Lower lobe of right lung (tissue), 2 donors: Measurements from ENCODE around the gene RNF144A. TPM values are rescaled to one million over a fixed set of nuclear protein-coding genes. Genes with fewer than 3 reads are reported as not detected.
"Not testable (repeated sequence)": the region's sequence is repeated elsewhere in the genome, so short reads cannot be mapped to it uniquely, and the experiment has no call there.

Experiments used
- ATAC-seq, 2 donors: fragments of 200-7000 bp; cut with Tn5 transposase; one replicate each; pipeline ENCODE4 v1.9.1; 2020 to 2022; ENCODE audit warnings: mild to moderate bottlenecking in 2 of 2, moderate library complexity in 2 of 2
- DNase-seq: peaks from one replicate; pipeline ENCODE4 v3.0.0-alpha.2; 2020
- H3K27ac ChIP-seq: fragments of 200-600 bp; one replicate; pipeline ENCODE4 v1.8.0; 2022
- H3K27me3 ChIP-seq: fragments of 200-600 bp; one replicate; pipeline ENCODE4 v1.8.0; 2022; ENCODE audit warnings: low read depth
- H3K36me3 ChIP-seq: fragments of 200-600 bp; one replicate; pipeline ENCODE4 v1.8.0; 2022; ENCODE audit warnings: mild to moderate bottlenecking
- H3K4me1 ChIP-seq: fragments of 200-600 bp; one replicate; pipeline ENCODE4 v1.8.0; 2022
- H3K4me3 ChIP-seq: fragments of 200-600 bp; one replicate; pipeline ENCODE4 v1.8.0; 2022; ENCODE audit warnings: mild to moderate bottlenecking
- H3K9me3 ChIP-seq: fragments of 200-600 bp; one replicate; pipeline ENCODE4 v1.8.0; 2022
- intact Hi-C: fragments of 100-400 bp; cut with DNase I; formaldehyde crosslinking; loops from one replicate; pipeline ENCODE4 v1.11.0; 2022
- total RNA-seq: library from RNA; stranded (reverse); fragmentation: NEBNext Ultra II Directional; extraction: Animal tissue kit (Norgen Biotek cat#: 25700); gene quantifications from one replicate; pipeline ENCODE4 v1.2.1, GENCODE V29; 2021
- TF ChIP-seq, protein P1 (sequence below): fragments of 200-600 bp; IDR thresholded peaks from one replicate; pipeline ENCODE4 v1.8.0; 2022; ENCODE audit warnings: antibody characterized with exemption, mild to moderate bottlenecking
- donor health status: DM: no; HTN: yes; CAD: no; lungs with severe emphysema.

The RNF144A gene
- total RNA-seq, 1 donor from 2014 or later: 13.9 TPM

DNA sequence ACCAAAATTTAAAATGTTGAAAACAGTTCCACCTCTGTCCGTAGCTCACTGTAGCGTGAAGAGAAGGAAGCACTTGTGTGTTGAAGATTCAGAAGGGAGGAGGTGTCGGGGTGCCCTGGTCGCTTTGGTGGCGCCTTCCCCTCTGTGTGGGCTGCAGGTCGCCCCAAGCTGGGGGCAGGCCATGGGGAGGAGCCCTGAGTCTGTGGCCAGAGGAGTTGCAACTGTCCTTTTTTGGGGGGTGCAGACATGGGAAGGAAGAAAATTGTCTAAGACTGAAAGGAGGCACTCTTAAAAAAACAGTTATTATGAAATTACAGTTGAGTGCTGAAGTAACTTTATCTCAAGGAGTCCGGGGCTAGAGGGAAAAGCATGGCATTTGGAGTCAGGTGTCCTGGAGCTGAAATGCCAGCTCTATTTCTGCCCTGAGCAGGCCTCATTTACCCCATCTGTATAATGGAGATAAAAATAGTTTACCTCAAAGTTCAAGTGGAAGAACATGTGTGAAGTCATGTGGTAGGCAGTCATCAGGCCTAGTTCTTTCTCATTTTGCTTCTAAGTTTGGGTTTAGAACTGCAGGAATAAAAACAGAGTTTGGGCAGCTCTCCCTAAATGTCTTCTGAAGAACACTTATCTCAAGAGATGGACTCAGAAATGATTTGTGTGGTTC lies 82.1 kb downstream of the RNF144A start:
- Histone ChIP-seq H3K4me3 (no peak overlapping the region), H3K27ac (no peak overlapping the region), H3K36me3 (no peaks in the 10 kb centered on the region), H3K27me3 (no peaks in the 10 kb centered on the region), H3K4me1 (peaks cover under 1% of the 10 kb centered on the region), H3K9me3 (no peaks in the 10 kb centered on the region)
- ATAC-seq (no peak), DNase-seq (no peak)
- TF ChIP-seq, protein P1, sequence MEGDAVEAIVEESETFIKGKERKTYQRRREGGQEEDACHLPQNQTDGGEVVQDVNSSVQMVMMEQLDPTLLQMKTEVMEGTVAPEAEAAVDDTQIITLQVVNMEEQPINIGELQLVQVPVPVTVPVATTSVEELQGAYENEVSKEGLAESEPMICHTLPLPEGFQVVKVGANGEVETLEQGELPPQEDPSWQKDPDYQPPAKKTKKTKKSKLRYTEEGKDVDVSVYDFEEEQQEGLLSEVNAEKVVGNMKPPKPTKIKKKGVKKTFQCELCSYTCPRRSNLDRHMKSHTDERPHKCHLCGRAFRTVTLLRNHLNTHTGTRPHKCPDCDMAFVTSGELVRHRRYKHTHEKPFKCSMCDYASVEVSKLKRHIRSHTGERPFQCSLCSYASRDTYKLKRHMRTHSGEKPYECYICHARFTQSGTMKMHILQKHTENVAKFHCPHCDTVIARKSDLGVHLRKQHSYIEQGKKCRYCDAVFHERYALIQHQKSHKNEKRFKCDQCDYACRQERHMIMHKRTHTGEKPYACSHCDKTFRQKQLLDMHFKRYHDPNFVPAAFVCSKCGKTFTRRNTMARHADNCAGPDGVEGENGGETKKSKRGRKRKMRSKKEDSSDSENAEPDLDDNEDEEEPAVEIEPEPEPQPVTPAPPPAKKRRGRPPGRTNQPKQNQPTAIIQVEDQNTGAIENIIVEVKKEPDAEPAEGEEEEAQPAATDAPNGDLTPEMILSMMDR: no peak
- intact Hi-C loops: no loop called here

DNA sequence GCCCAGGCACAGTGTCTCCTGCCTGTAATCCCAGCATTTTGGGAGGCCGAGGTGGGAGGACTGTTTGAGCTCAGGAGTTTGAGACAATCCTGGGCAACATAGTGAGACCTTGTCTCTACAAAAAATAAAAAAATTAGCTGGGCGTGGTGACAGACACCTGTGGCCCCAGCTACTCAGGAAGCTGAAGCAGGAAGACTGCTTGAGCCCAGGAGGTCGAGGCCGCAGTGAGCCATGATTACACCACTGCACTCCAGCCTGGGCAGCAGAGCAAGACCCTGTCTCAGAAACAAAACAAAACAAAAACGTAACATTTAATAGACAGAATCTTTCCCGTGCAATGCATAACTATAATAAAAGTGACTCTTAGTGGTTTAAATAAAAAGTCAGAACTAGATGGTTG lies 84.2 kb downstream of the RNF144A start:
- intact Hi-C loops, ATAC-seq: not testable (repeated sequence)

DNA sequence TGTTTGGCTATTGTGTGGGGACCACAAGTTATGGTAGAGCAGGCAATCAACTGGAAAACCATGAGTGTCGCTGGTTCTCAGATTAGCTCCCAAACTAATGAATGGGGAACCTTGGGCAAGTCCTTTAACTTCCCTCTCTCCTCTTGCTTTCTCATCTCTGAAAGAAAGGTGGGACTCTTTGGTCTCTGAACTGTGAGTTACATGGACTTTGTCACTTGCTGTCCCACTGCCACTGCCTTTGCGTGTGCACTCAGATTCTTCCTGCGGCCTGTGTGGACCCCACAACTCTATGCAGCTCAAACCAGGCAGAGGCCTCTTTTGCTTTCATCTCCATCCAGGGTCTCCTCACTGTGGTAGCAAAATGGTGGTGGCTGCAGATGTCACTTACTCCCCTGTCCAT lies 86.7 kb downstream of the RNF144A start:
- H3K27ac ChIP-seq: no peak overlapping the region
- H3K9me3 ChIP-seq: no peaks in the 10 kb centered on the region
- H3K27me3 ChIP-seq: no peaks in the 10 kb centered on the region
- H3K4me3 ChIP-seq: no peak overlapping the region
- DNase-seq (no peak), ATAC-seq (no peak)
- TF ChIP-seq, protein P1: no peak
- H3K36me3 ChIP-seq: no peaks in the 10 kb centered on the region
- peaks cover 22% of the 10 kb centered on the region for H3K4me1 ChIP-seq
- intact Hi-C loops: no loop called here

More for the DNA sequence above, 84.2 kb downstream of the RNF144A start:
- not testable (repeated sequence) for H3K4me3 ChIP-seq, H3K36me3 ChIP-seq, DNase-seq, H3K27me3 ChIP-seq, H3K27ac ChIP-seq, H3K4me1 ChIP-seq, H3K9me3 ChIP-seq

DNA sequence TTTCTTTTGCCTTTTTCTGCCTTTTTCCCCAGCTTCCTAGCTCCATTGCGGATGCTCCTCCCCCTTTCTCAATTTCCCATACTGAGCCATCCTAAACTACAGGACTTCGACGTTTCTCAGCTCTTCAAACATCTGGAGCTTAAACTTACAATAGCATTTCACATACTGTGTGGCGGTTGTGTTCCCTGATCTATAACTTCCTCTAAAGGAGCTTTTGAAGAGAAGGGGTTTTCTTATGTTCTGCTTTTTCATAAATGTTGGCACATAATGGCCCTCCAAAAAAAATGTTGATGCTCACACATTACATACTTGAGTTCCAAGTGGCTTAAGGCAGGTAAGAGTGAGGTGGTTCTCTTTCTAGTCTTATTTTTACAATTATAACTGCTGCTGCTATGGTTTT lies 87.4 kb downstream of the RNF144A start:
- DNase-seq: no peak
- Histone ChIP-seq H3K4me1 (peaks cover 30% of the 10 kb centered on the region), H3K9me3 (no peaks in the 10 kb centered on the region), H3K36me3 (no peaks in the 10 kb centered on the region), H3K4me3 (no peak overlapping the region), H3K27ac (no peak overlapping the region), H3K27me3 (no peaks in the 10 kb centered on the region)
- TF ChIP-seq, protein P1: no peak
- ATAC-seq: no peak
- intact Hi-C loops: no loop called here

DNA sequence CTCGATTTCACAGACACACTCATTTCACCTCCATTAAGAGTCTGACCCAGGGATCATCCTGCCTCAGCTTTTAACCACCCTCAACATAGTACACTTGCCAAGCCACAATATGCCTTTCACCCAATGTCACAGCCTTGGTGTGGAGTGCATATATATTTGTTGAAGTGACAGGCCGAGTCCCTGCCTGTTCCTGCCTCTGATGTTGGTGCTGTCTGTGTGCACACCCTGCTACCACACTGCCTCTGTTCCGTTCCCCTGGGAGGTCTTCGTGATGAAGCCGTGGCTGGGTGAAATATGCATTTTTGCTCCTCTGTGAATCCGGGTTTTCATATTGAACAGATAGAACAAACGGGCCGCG lies 90.3 kb downstream of the RNF144A start:
- Histone ChIP-seq H3K27ac (peak overlapping the region; percentile 51), H3K9me3 (no peaks in the 10 kb centered on the region), H3K27me3 (no peaks in the 10 kb centered on the region), H3K4me1 (peaks cover 41% of the 10 kb centered on the region), H3K36me3 (no peaks in the 10 kb centered on the region), H3K4me3 (peak overlapping the region; percentile 12)
- intact Hi-C loops: no loop called here
- DNase-seq: no peak
- no peak for ATAC-seq
- TF ChIP-seq, protein P1: no peak

DNA sequence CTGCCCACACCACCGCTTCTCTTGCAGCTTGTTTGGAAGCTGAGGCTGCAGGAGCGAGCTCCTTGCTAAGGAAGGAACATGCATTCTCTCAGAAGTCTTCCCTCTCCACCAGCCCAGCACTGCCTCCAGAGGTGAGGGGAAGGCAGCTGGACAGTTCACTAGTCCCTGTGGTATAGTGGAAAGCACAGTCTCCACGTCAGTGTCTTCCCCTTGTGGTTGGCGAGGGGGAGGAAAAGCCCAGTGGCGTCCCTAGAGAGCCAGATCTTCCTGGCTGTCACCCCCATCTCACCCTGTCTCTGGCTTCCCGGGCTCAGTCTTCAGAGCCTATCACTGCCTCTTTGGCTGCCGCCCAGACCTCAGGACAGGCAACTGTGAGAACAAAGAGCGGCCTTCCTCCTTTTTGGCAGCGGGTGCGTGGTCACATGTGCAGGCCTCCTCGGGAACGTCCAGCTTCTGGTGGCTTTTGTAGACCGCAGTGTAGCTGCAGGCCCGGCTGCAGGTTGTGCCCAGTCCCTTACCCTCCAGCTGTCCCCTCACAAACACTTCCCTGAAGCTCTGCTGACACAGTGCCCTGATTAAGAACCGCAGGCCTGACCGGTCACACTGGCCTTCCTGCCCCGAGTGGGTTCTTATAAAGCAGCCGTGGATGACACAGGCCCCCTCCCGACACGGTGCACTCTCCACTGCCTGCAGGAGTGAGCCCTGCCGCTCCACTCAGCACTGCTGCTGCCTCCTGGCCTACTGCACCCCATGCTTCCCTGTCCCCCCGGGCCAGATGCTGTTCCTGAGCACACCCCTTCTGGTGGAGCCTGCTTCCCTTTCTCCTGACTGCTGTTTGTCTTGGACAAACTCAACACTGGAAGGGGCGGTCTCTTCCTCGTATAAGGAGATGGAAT lies 90.9 kb downstream of the RNF144A start:
- Histone ChIP-seq H3K4me3 (peak overlapping the region; percentile 24), H3K27ac (peak overlapping the region; percentile 51), H3K27me3 (no peaks in the 10 kb centered on the region), H3K36me3 (no peaks in the 10 kb centered on the region), H3K9me3 (no peaks in the 10 kb centered on the region), H3K4me1 (peaks cover 41% of the 10 kb centered on the region)
- intact Hi-C loops: no loop called here
- ATAC-seq (peak; percentile 70 to 81), DNase-seq (peak; percentile 88)
- TF ChIP-seq, protein P1: peak; percentile 55
